WTC11 (cell line): ENCODE measurements around the gene PDSS1.

ENCODE experiments used
- ATF3 ChIP-seq: sonication (generic); formaldehyde crosslinking; conservative IDR thresholded peaks from 2 replicates; pipeline ENCODE4 v1.8.1; 2022; ENCODE audit warnings: mild to moderate bottlenecking, missing genetic modification reagents
- ATF6 ChIP-seq: sonication (generic); formaldehyde crosslinking; IDR thresholded peaks from 2 replicates; pipeline ENCODE4 v1.8.1; 2023; ENCODE audit warnings: mild to moderate bottlenecking, missing genetic modification reagents
- CREM ChIP-seq: sonication (generic); formaldehyde crosslinking; IDR thresholded peaks from 2 replicates; pipeline ENCODE4 v1.8.1; 2022; ENCODE audit warnings: mild to moderate bottlenecking, missing genetic modification reagents, moderate library complexity
- EMX1 ChIP-seq: fragments of 250-450 bp; sonication (Bioruptor Pico); IDR thresholded peaks from 2 replicates; pipeline ENCODE4 v1.8.0; 2021; ENCODE audit warnings: mild to moderate bottlenecking
- OVOL2 ChIP-seq: fragments of 250-450 bp; sonication (Bioruptor Pico); IDR thresholded peaks from 2 replicates; pipeline ENCODE4 v1.9.0; 2021; ENCODE audit warnings: mild to moderate bottlenecking, borderline replicate concordance
- RELA ChIP-seq: sonication (generic); formaldehyde crosslinking; IDR thresholded peaks from 2 replicates; pipeline ENCODE4 v1.8.1; 2022; ENCODE audit warnings: missing genetic modification reagents, mild to moderate bottlenecking, borderline replicate concordance
- SOX15 ChIP-seq: fragments of 250-450 bp; sonication (Bioruptor Pico); IDR thresholded peaks from 2 replicates; pipeline ENCODE4 v1.9.0; 2021; ENCODE audit warnings: mild to moderate bottlenecking
- ZNF232 ChIP-seq: sonication (generic); formaldehyde crosslinking; IDR thresholded peaks from 2 replicates; pipeline ENCODE4 v1.8.0; 2022; ENCODE audit warnings: mild to moderate bottlenecking, missing genetic modification reagents
- ZNF281 ChIP-seq: sonication (generic); formaldehyde crosslinking; IDR thresholded peaks from 2 replicates; pipeline ENCODE4 v1.8.0; 2023; ENCODE audit warnings: mild to moderate bottlenecking, missing genetic modification reagents
- ZNF416 ChIP-seq: fragments of 250-450 bp; sonication (Bioruptor Pico); IDR thresholded peaks from 2 replicates; pipeline ENCODE4 v1.9.0; 2021; ENCODE audit warnings: mild to moderate bottlenecking, inconsistent platforms
- TF ChIP-seq, protein P1 (sequence below): fragments of 200-600 bp; IDR thresholded peaks from 2 replicates; pipeline ENCODE4 v1.8.0; 2022; ENCODE audit warnings: antibody characterized with exemption
- TF ChIP-seq, protein P2 (sequence below): sonication (generic); formaldehyde crosslinking; IDR thresholded peaks from 2 replicates; pipeline ENCODE4 v1.8.0; 2022; ENCODE audit warnings: mild to moderate bottlenecking, missing genetic modification reagents

DNA sequence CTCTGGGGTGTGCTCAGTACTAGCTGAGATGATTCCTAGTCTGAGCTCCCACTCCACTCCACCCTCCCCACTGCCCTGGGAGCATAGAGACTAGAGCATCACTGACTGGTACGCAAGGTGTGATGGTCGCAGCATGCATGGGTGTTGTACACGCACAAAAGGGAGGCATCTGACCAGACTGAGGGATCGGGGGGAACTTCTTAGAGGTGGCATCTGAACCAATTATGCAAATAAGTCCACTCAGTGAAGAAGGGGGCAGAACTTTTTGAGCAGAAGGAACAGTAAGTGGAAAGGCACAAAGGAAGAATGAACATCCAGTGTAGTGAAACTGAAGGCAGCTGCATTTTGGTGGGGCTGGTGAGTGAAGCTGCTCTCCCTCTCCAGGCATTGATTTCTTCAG lies 25.5 kb downstream of the PDSS1 start:
- TF ChIP-seq CREM, result no peak
- no peak for TF ChIP-seq ATF6 (CRISPR knock-in tag)
- TF ChIP-seq, protein P1, sequence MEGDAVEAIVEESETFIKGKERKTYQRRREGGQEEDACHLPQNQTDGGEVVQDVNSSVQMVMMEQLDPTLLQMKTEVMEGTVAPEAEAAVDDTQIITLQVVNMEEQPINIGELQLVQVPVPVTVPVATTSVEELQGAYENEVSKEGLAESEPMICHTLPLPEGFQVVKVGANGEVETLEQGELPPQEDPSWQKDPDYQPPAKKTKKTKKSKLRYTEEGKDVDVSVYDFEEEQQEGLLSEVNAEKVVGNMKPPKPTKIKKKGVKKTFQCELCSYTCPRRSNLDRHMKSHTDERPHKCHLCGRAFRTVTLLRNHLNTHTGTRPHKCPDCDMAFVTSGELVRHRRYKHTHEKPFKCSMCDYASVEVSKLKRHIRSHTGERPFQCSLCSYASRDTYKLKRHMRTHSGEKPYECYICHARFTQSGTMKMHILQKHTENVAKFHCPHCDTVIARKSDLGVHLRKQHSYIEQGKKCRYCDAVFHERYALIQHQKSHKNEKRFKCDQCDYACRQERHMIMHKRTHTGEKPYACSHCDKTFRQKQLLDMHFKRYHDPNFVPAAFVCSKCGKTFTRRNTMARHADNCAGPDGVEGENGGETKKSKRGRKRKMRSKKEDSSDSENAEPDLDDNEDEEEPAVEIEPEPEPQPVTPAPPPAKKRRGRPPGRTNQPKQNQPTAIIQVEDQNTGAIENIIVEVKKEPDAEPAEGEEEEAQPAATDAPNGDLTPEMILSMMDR, result no peak
- no peak for TF ChIP-seq ATF3 (CRISPR knock-in tag)
- no peak for TF ChIP-seq SOX15 (CRISPR knock-in tag)
- no peak for TF ChIP-seq RELA
- TF ChIP-seq, protein P2, sequence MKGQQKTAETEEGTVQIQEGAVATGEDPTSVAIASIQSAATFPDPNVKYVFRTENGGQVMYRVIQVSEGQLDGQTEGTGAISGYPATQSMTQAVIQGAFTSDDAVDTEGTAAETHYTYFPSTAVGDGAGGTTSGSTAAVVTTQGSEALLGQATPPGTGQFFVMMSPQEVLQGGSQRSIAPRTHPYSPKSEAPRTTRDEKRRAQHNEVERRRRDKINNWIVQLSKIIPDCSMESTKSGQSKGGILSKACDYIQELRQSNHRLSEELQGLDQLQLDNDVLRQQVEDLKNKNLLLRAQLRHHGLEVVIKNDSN (CRISPR knock-in tag), result no peak
- no peak for TF ChIP-seq EMX1 (CRISPR knock-in tag)
- TF ChIP-seq ZNF281, result no peak
- no peak for TF ChIP-seq ZNF416 (CRISPR knock-in tag)
- TF ChIP-seq OVOL2 (CRISPR knock-in tag), result no peak
- TF ChIP-seq ZNF232 (CRISPR knock-in tag), result no peak
